RPMI7951 (cell line): ENCODE results near the gene BPIFA2. TPM values are rescaled to one million over a fixed set of nuclear protein-coding genes. Genes with fewer than 3 reads are reported as not detected.

ENCODE experiments used
- DNase-seq: peaks from one replicate; pipeline ENCODE4 v3.0.0-alpha.2; 2012; ENCODE audit warnings: low read depth
- total RNA-seq: library from RNA; depleted of rRNA; stranded (reverse); fragments of >200 nt; shearing (Covaris generic); gene quantifications from 2 replicates; pipeline ENCODE4 v1.2.3, GENCODE V29; 2014; rRNA removed

BPIFA2 gene
- total RNA-seq, 1 experiment from 2014 or later: not detected

- peak; percentile 12 for DNase-seq
Observed at GRCh38 chr20:33192912-33193501, 25.0 kb downstream of the BPIFA2 start.

- no peak for DNase-seq
Observed at GRCh38 chr20:33199026-33199425, 31.1 kb downstream of the BPIFA2 start.

GRCh38 chr20:33202451-33202850 lies 34.5 kb downstream of the BPIFA2 start:
- no peak for DNase-seq

DNA sequence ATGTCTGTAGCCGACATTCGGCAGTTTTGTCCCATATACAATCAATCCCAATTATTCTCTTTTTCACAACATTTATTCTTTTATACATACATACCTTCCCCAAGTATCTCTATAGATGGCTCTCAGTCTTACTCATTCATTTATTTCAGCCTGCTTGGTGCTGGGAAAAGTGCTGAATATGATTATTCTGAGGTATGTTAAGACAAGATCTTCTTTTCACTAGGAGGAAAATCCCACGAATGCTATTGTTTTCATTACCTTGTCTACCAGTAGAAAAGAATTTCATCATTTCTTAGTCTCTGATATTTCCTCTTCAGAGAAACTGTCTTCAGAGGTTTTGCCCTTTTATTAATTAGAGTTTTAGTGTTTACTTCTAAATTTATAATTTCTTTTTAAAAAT lies 35.5 kb downstream of the BPIFA2 start:
- no peak for DNase-seq

- peak; percentile 72 for DNase-seq
Observed at GRCh38 chr20:33209789-33210188, 41.8 kb downstream of the BPIFA2 start.

- no peak for DNase-seq
Observed at GRCh38 chr20:33210371-33210770, 42.4 kb downstream of the BPIFA2 start.

DNA sequence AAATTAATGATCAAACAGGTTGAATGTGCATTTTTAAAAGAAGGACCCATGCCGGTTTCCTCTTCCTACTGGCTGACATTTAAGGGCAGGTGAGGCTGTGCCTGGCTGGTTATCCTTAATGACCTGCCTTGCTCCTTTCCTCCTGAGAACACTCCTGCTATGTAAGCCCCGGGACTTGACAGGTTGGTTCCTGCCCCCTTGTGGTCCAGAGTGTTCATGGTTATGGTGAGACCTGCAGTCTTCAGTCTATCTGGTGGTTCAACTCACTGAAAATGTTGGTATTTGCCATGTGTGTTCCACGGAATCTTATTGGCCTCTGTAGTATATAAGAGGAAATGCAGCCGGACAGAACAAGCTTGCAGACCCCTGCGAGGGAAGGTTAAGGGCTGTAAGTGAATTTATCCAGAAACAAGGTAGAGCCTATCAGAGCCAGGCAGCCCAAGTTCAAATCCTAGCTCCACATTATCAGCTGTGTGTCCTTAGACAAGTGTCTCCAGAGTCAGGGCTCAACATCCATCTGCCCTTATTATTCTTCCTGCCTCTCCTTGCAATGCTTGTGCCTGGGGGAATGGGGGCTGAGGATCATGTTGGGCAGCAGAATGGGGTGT lies 44.0 kb downstream of the BPIFA2 start:
- peak; percentile 39 for DNase-seq

DNA sequence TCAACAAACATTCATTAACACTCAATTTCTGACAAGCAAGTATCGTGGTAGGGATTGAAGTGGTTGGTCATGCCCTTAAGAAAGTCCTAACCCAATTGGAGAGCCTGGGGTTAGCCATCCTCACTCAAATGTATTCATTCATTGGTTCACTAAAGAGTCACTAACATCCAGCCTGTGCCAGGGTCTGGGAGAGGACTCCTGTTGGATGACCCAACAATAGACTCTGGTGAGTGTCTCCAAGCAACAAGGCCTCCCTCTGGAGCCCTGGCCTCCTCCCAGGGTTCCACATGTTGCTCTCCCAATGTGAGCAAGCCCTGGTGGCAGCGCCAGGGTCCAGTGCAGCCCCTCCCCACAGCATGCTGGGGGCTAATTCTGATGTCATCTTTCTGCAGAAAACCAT lies 49.1 kb downstream of the BPIFA2 start, which contains the start of gene BPIFA3:
Gene BPIFA3 (plus strand): TSS at position 301 of the 400 bp plus-strand sequence. CDS start 185 bp downstream, outside the sequence.
- no peak for DNase-seq

DNA sequence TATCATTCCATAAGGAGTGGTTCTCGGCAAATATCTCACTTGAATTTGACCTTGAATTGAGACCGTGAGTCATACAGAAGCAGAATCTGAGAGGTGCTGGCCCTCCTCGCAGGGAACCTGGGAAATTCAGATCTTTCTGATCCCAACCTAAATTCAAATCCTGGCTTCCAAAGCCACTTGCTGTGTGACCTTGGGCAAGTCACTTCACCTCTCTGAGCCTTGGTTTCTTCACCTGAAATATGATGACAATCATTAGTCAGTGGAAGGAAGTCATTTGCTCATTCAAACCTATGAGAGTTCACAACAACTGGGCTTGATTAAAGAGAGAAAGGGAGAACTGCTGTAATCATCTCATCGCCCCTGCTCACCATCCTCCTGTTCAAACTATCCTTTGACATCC lies 56.4 kb downstream of the BPIFA2 start:
- no peak for DNase-seq

DNA sequence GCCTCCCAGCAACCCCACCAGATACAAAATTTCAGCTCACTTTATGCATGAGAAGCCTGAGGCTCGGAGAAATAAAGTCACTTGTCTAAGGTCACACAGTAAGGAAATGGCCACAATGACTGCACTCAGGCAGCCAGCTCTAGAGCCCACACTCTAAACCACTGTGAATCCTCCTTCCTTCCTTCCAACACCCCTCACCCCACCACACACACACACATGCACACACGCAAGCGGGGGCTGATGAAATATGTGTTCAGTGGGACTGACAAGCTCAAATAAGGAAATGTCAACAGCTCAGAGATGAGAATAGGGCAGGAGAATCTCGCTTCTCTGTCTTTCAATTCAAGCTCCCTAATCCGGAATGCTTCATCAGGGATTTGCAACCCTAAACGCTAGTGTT lies 61.9 kb downstream of the BPIFA2 start:
- DNase-seq: no peak

Other genes with a start within 250 kb of the BPIFA2 start
- not detected in 2 replicates for gene SUN5, start 163.7 kb upstream of the BPIFA2 start, total RNA-seq
- not detected in 2 replicates for gene BPIFB2, start 160.5 kb upstream of the BPIFA2 start, total RNA-seq
- gene BPIFB6, start 136.5 kb upstream of the BPIFA2 start, total RNA-seq: not detected in 2 replicates
- gene BPIFB3, start 114.3 kb upstream of the BPIFA2 start, total RNA-seq: not detected in 2 replicates
- not detected in 2 replicates for gene BPIFB4, start 88.5 kb upstream of the BPIFA2 start, total RNA-seq
- not detected in 2 replicates for gene BPIFA3, start 49.2 kb downstream of the BPIFA2 start, total RNA-seq
- gene BPIFA1, start 67.8 kb downstream of the BPIFA2 start, total RNA-seq: not detected in 2 replicates
- not detected in 2 replicates for gene BPIFB1, start 115.1 kb downstream of the BPIFA2 start, total RNA-seq
- 26.7 and 29.0 TPM in 2 replicates for gene CDK5RAP1, start 233.4 kb downstream of the BPIFA2 start, total RNA-seq